ENCODE measurements around the gene SUSD5.
"Not testable (repeated sequence)": the region's sequence is repeated elsewhere in the genome, so short reads cannot be mapped to it uniquely, and the experiment has no call there.

The SUSD5 gene

GRCh38 chr3:33209357-33209756, 9.3 kb downstream of the SUSD5 start:
- Histone ChIP-seq H3K27ac (no peak overlapping the region), H3K4me3 (no peak overlapping the region), H4K20me1 (no peaks in the 10 kb centered on the region), H3K9me3 (replicated peaks in 1 of 11) (peaks cover 19 to 21% (median 20%) of the 10 kb centered on the region in 11 experiments; a peak in 21 of 22 replicates), H3K27me3 (no peaks in the 10 kb centered on the region), H3K36me3 (no peaks in the 10 kb centered on the region), H3K4me2 (no peak overlapping the region), H3K4me1 (peaks cover 0 to 10% (median 0%) of the 10 kb centered on the region in 10 experiments; a peak in 2 of 20 replicates), H3K9ac (no peak overlapping the region)
- TF ChIP-seq Cebpa-rat (IDR thresholded peaks at IDR 0.05) = no peak

GRCh38 chr3:33202711-33203457, 15.7 kb downstream of the SUSD5 start:
- no peak for TF ChIP-seq Cebpa-rat (IDR thresholded peaks at IDR 0.05)
- Histone ChIP-seq H3K36me3 (no peaks in the 10 kb centered on the region), H3K9ac (no peak overlapping the region), H3K9me3 (replicated peaks in 1 of 11) (no peaks in the 10 kb centered on the region), H3K27me3 (no peaks in the 10 kb centered on the region), H3K4me2 (no peak overlapping the region), H3K4me1 (no peaks in the 10 kb centered on the region), H3K4me3 (no peak overlapping the region), H3K27ac (no peak overlapping the region), H4K20me1 (no peaks in the 10 kb centered on the region)

- H3K9me3 ChIP-seq (replicated peaks in 1 of 11) = no peaks in the 10 kb centered on the region
- H3K4me1 ChIP-seq = no peaks in the 10 kb centered on the region
- H3K36me3 ChIP-seq = no peaks in the 10 kb centered on the region
- H3K27ac ChIP-seq = no peak overlapping the region
- no peak overlapping the region for H3K4me3 ChIP-seq
- no peak overlapping the region for H3K9ac ChIP-seq
- no peaks in the 10 kb centered on the region for H3K27me3 ChIP-seq
- no peaks in the 10 kb centered on the region for H4K20me1 ChIP-seq
- no peak for TF ChIP-seq Cebpa-rat (IDR thresholded peaks at IDR 0.05)
- H3K4me2 ChIP-seq = no peak overlapping the region
Observed at GRCh38 chr3:33201195-33201594, 17.4 kb downstream of the SUSD5 start.

- Histone ChIP-seq H3K4me2 (no peak overlapping the region), H3K4me1 (no peaks in the 10 kb centered on the region), H3K9ac (no peak overlapping the region), H3K27me3 (no peaks in the 10 kb centered on the region), H3K4me3 (no peak overlapping the region), H4K20me1 (no peaks in the 10 kb centered on the region), H3K9me3 (replicated peaks in 1 of 11) (no peaks in the 10 kb centered on the region), H3K27ac (no peak overlapping the region), H3K36me3 (no peaks in the 10 kb centered on the region)
- no peak for TF ChIP-seq Cebpa-rat (IDR thresholded peaks at IDR 0.05)
Observed at GRCh38 chr3:33196538-33196937, 22.1 kb downstream of the SUSD5 start.

GRCh38 chr3:33194303-33194702, 24.3 kb downstream of the SUSD5 start:
- Histone ChIP-seq H3K4me3 (no peak overlapping the region), H3K9me3 (replicated peaks in 1 of 11) (no peaks in the 10 kb centered on the region), H3K27me3 (no peaks in the 10 kb centered on the region), H3K4me2 (no peak overlapping the region), H4K20me1 (no peaks in the 10 kb centered on the region), H3K4me1 (no peaks in the 10 kb centered on the region), H3K9ac (no peak overlapping the region), H3K27ac (no peak overlapping the region), H3K36me3 (no peaks in the 10 kb centered on the region)
- TF ChIP-seq Cebpa-rat (IDR thresholded peaks at IDR 0.05) = no peak

GRCh38 chr3:33187368-33187634, 31.3 kb downstream of the SUSD5 start:
- no peak for TF ChIP-seq Cebpa-rat (IDR thresholded peaks at IDR 0.05)
- Histone ChIP-seq H4K20me1 (no peaks in the 10 kb centered on the region), H3K27me3 (no peaks in the 10 kb centered on the region), H3K27ac (no peak overlapping the region), H3K4me2 (no peak overlapping the region), H3K4me1 (no peaks in the 10 kb centered on the region), H3K4me3 (no peak overlapping the region), H3K9me3 (replicated peaks in 1 of 11) (no peaks in the 10 kb centered on the region), H3K36me3 (no peaks in the 10 kb centered on the region), H3K9ac (no peak overlapping the region)

- H3K4me1 ChIP-seq = no peaks in the 10 kb centered on the region
- no peaks in the 10 kb centered on the region for H4K20me1 ChIP-seq
- no peaks in the 10 kb centered on the region for H3K36me3 ChIP-seq
- no peak overlapping the region for H3K27ac ChIP-seq
- no peak for TF ChIP-seq Cebpa-rat (IDR thresholded peaks at IDR 0.05)
- no peak overlapping the region for H3K9ac ChIP-seq
- H3K9me3 ChIP-seq (replicated peaks in 1 of 11) = no peaks in the 10 kb centered on the region
- H3K4me3 ChIP-seq = no peak overlapping the region
- no peaks in the 10 kb centered on the region for H3K27me3 ChIP-seq
- no peak overlapping the region for H3K4me2 ChIP-seq
Observed at GRCh38 chr3:33186524-33187367, 31.9 kb downstream of the SUSD5 start.

GRCh38 chr3:33184863-33185262, 33.7 kb downstream of the SUSD5 start:
- Histone ChIP-seq H3K36me3 (no peaks in the 10 kb centered on the region), H3K9me3 (replicated peaks in 1 of 11) (no peaks in the 10 kb centered on the region), H3K4me1 (no peaks in the 10 kb centered on the region)

GRCh38 chr3:33181641-33182040, 37.0 kb downstream of the SUSD5 start:
- not testable (repeated sequence) for H3K27ac ChIP-seq, H3K4me2 ChIP-seq, H3K4me3 ChIP-seq, H3K36me3 ChIP-seq, H3K4me1 ChIP-seq, H3K9ac ChIP-seq, H4K20me1 ChIP-seq, H3K27me3 ChIP-seq
- peaks cover 4 to 16% (median 13%) of the 10 kb centered on the region in 11 experiments; a peak in 16 of 22 replicates for H3K9me3 ChIP-seq (replicated peaks in 1 of 11)

More at GRCh38 chr3:33184863-33185262, 33.7 kb downstream of the SUSD5 start:
- Histone ChIP-seq H3K27ac (no peak overlapping the region), H3K27me3 (no peaks in the 10 kb centered on the region), H3K4me3 (no peak overlapping the region), H3K9ac (no peak overlapping the region), H4K20me1 (no peaks in the 10 kb centered on the region), H3K4me2 (no peak overlapping the region)
- TF ChIP-seq Cebpa-rat (IDR thresholded peaks at IDR 0.05) = no peak

GRCh38 chr3:33181229-33181628, 37.4 kb downstream of the SUSD5 start:
- H3K4me3 ChIP-seq = no peak overlapping the region
- peaks cover 4 to 16% (median 13%) of the 10 kb centered on the region in 11 experiments; a peak in 16 of 22 replicates for H3K9me3 ChIP-seq (replicated peaks in 1 of 11)
- H3K9ac ChIP-seq = no peak overlapping the region
- no peaks in the 10 kb centered on the region for H3K36me3 ChIP-seq
- TF ChIP-seq Cebpa-rat (IDR thresholded peaks at IDR 0.05) = no peak
- no peaks in the 10 kb centered on the region for H4K20me1 ChIP-seq
- no peak overlapping the region for H3K27ac ChIP-seq
- no peak overlapping the region for H3K4me2 ChIP-seq
- no peaks in the 10 kb centered on the region for H3K4me1 ChIP-seq
- no peaks in the 10 kb centered on the region for H3K27me3 ChIP-seq
